Effector memory CD4-positive, alpha-beta T cell (primary cell): ENCODE data around the gene ALS2.
"Not testable (repeated sequence)": the region's sequence is repeated elsewhere in the genome, so short reads cannot be mapped to it uniquely, and the experiment has no call there.

Source experiments
- DNase-seq, 3 donors: peaks; one replicate each; pipeline ENCODE4 v3.0.0-alpha.2; 2020
- H3K27ac ChIP-seq: 2 replicates; pipeline ENCODE4 v1.7.0; 2013; ENCODE audit warnings: mild to moderate bottlenecking, low read length, moderate library complexity; ENCODE audit not compliant: insufficient read depth, poor library complexity, severe bottlenecking
- H3K27me3 ChIP-seq: replicated peaks from 2 replicates; pipeline ENCODE4 v1.7.0; 2013; ENCODE audit warnings: mild to moderate bottlenecking, low read length; ENCODE audit not compliant: insufficient read depth, control insufficient read depth, poor library complexity, severe bottlenecking
- H3K36me3 ChIP-seq: 2 replicates; pipeline ENCODE4 v1.7.0; 2013; ENCODE audit warnings: mild to moderate bottlenecking, low read length, moderate library complexity; ENCODE audit not compliant: control insufficient read depth, insufficient read depth
- H3K4me1 ChIP-seq: 2 replicates; pipeline ENCODE4 v1.7.0; 2013; ENCODE audit warnings: low read length, mild to moderate bottlenecking; ENCODE audit not compliant: control insufficient read depth, insufficient read depth, poor library complexity, severe bottlenecking
- H3K4me3 ChIP-seq: 2 replicates; pipeline ENCODE4 v1.7.0; 2013; ENCODE audit warnings: low read length, low read depth, mild to moderate bottlenecking; ENCODE audit not compliant: insufficient read depth, poor library complexity, severe bottlenecking
- H3K9me3 ChIP-seq: 2 replicates; pipeline ENCODE4 v1.7.0; 2013; ENCODE audit warnings: mild to moderate bottlenecking, low read length, moderate library complexity; ENCODE audit not compliant: control insufficient read depth

ALS2 gene

DNA sequence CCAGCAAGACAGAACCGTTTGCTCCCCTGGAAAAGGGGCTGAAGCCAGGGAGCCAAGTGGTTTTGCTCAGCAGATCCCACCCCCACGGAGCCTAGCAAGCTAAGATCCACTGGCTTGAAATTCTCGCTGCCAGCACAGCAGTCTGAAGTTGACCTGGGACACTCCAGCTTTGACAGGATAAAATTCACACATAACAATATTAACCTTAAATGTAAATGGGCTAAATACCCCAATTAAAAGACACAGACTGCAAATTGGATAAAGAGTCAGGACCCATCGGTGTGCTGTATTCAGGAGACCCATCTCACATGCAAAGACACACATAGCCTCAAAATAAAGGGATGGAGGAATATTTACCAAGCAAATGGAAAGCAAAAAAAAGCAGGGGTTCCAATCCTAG, 109.5 kb downstream of the ALS2 start:
- not testable (repeated sequence) for DNase-seq, H3K27ac ChIP-seq, H3K36me3 ChIP-seq, H3K27me3 ChIP-seq, H3K4me1 ChIP-seq, H3K4me3 ChIP-seq, H3K9me3 ChIP-seq

DNA sequence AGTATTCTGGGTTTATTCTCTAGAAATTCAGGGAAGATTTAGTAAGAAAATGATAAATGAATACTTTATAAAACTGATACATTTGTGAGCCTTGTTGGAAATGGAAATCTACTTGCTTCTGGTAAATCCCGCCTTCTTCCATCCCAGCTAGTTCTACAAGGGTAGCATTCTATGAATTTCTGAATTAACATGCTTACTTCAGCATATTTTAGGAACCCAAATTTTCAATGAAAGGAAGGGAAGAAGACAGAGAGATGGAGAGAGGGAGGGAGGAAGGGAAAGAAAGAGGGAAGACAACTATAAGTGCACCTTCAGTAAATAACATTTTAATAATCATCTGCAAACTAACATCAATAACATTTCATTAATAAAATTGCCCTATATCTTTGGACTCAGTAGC, 110.9 kb downstream of the ALS2 start:
- no peaks in the 10 kb centered on the region for H3K4me1 ChIP-seq
- no peaks in the 10 kb centered on the region for H3K27me3 ChIP-seq
- H3K27ac ChIP-seq = no peak overlapping the region
- no peaks in the 10 kb centered on the region for H3K9me3 ChIP-seq
- H3K4me3 ChIP-seq = no peak overlapping the region
- no peaks in the 10 kb centered on the region for H3K36me3 ChIP-seq
- no peak for DNase-seq

DNA sequence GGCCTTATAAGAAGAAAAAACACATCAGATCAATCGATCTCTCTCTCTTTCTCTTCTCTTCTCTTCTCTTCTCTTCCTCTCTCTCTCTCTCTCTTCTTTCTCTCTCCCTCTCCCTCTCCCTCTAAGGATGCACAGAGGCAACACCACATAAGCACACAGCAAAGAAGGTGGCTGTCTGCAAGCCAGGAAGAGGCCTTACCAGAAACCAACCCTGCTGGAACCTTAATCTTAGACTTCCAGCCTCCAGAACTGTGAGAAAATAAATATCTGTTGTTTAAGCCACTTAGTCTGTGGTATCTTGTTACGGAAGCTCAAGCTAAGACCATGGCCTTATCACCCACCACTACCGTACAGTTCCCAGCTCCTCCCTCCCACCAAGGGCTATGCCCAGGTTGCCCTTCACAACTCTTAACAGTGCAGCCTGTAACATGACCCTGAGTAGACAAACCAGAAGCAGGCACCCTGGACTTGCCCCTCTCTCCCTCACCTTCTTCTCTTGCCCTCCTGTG, 112.3 kb downstream of the ALS2 start:
- no peak overlapping the region for H3K27ac ChIP-seq
- no peak overlapping the region for H3K4me3 ChIP-seq
- H3K9me3 ChIP-seq = no peaks in the 10 kb centered on the region
- H3K36me3 ChIP-seq = no peaks in the 10 kb centered on the region
- no peaks in the 10 kb centered on the region for H3K4me1 ChIP-seq
- no peak for DNase-seq
- H3K27me3 ChIP-seq = no peaks in the 10 kb centered on the region

DNA sequence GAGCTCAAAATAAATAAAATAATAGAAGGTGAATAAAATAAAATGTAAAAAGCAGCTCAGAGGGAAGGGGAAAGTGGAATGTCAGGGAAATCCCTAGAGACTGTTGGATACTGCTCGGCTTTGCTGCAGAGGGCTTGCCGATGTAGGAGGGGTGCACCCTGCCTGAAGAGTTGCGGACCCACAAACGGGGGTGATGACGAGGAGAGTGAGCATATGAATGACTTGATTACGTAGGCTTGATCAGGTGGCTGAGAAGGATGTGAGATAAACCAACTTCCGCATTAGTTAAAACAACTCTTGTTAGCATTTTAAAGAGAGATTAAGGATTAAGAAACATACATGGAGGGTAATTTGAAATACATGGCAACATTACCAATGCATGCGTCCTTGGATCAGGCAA, 116.4 kb downstream of the ALS2 start:
- H3K27me3 ChIP-seq = no peaks in the 10 kb centered on the region
- H3K9me3 ChIP-seq = no peaks in the 10 kb centered on the region
- H3K4me3 ChIP-seq = no peak overlapping the region
- H3K36me3 ChIP-seq = no peaks in the 10 kb centered on the region
- no peaks in the 10 kb centered on the region for H3K4me1 ChIP-seq
- H3K27ac ChIP-seq = no peak overlapping the region
- no peak for DNase-seq

DNA sequence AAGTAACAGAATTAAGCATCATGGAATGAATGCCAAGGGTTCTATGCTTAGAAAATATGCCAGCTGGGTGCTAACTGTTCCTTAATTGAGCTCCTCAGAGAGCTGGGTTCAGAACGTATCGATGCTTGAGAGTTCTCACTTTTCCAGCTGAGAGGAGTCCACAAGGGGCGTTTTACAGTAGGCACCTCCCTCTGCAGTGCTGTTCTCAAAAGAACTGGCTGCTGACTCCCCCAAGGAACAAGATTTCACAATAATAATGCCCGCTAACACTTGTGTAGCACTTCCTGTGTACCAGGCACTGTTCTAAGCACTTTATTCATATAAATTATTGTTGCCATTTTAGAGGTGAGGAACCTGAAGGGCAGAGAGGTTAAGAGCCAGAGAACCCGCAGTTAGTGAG, 119.4 kb downstream of the ALS2 start:
- H3K36me3 ChIP-seq = no peaks in the 10 kb centered on the region
- no peak overlapping the region for H3K4me3 ChIP-seq
- H3K4me1 ChIP-seq = no peaks in the 10 kb centered on the region
- no peaks in the 10 kb centered on the region for H3K27me3 ChIP-seq
- no peaks in the 10 kb centered on the region for H3K9me3 ChIP-seq
- H3K27ac ChIP-seq = no peak overlapping the region
- DNase-seq = no peak

DNA sequence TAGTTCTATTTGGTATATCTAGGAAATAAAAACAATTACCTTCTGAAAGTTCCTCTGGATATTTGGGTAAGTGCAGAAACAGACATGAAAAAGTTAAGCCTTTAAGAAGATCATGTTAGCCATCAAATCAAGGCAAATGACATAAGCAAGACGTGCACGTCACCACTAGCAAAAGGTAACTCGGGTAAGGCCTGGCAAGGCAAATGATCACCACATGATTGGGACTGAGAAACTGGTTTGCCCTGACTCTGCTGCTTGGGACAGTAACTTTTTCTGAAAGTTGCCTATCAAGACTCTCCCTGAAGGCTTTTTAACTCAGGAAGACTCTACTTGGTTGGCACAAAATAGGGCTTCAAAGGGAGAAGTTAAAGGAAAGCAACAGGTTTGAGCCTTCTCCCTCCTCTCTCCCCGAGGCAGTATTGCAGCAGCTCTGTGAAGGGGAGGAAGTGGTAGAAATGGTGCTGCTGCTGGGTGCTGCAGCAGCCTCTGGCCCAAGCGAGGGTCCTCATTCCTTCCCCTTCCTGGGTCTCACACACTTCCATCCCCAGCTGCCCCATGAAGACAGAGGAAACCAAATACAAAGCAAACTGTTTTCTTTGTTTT, 120.3 kb downstream of the ALS2 start:
- H3K4me3 ChIP-seq = no peak overlapping the region
- DNase-seq = no peak
- H3K9me3 ChIP-seq = no peaks in the 10 kb centered on the region
- no peaks in the 10 kb centered on the region for H3K27me3 ChIP-seq
- H3K27ac ChIP-seq = no peak overlapping the region
- no peaks in the 10 kb centered on the region for H3K4me1 ChIP-seq
- H3K36me3 ChIP-seq = no peaks in the 10 kb centered on the region

DNA sequence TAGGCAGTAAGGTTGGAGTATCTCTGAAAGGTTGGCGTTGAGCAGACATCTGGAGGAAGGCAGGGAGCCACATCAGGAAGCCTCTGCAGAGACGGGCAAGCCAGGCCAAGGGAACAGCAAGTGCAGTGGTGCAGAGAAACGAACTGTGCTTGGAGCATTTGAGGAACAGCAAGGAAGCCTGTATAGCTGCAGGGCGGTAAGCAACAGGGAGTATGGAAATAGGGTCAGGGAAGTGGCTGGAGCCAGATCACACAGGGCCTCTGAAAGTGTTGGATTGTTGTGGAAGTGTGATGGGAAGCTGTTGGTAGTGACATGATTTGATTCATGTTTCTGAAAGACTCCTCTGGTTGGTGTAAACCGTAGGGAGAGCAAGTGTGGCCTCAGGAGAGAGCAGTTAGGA, 124.0 kb downstream of the ALS2 start:
- H3K36me3 ChIP-seq = no peaks in the 10 kb centered on the region
- no peak overlapping the region for H3K27ac ChIP-seq
- no peak overlapping the region for H3K4me3 ChIP-seq
- no peaks in the 10 kb centered on the region for H3K4me1 ChIP-seq
- DNase-seq = no peak
- H3K9me3 ChIP-seq = no peaks in the 10 kb centered on the region
- no peaks in the 10 kb centered on the region for H3K27me3 ChIP-seq

DNA sequence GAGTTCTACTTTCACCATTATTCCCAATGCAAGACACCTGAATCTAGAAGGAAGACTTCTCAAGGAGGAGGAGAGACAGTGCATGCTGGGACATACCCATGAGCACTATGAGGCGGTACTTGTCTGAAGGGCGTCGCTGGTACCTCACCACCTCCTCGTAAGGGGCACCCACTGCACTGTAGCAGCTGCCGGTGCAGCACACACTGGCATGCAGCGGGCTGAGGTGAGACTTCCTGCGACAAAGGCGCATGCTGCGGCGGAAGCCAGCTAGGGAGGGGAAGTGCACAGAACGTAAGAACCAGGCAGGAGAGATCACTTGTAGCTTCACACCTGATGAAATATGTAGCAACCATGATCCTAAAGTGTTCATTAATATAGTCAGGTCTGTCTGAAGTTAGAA, 124.6 kb downstream of the ALS2 start:
- H3K27ac ChIP-seq = no peak overlapping the region
- no peak for DNase-seq

DNA sequence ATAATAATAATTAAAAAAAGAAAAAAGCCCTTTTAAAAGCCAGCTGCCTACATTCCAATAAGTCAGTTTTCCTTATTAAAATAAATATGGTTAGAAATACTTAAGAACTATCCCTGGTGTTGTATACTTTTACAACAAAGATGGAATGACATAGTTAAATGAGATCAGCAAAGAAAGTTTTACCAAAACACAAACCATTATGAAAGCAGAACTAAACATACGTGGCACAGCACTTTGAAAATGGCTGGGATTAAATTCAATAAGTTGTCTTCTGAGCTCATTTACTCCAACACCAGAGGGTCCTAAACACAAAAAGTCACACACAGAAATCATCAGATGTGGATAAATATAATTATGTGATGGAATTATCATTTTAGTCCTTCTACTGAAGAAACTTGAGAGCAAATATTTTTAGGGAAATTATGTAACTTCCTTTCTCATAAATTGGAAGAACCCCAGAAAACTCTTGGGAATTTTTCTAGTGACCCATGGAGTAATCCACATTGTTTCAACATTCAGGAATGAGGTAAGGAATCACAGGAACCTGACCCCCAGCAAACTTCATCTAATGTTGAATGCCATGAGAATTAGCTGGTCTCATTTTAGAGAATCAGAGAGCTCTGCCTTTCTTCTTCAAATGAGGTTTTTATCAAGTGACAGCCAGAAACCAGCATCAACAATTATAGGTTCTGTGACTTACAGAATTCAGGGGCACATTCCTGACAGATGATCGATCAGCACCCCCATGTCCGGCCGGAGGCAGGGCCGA, 125.9 kb downstream of the ALS2 start:
- Histone ChIP-seq H3K36me3 (no peaks in the 10 kb centered on the region), H3K9me3 (no peaks in the 10 kb centered on the region), H3K27ac (no peak overlapping the region), H3K4me1 (no peaks in the 10 kb centered on the region), H3K27me3 (no peaks in the 10 kb centered on the region), H3K4me3 (no peak overlapping the region)
- DNase-seq = no peak

More for the DNA sequence above, 124.6 kb downstream of the ALS2 start:
- no peaks in the 10 kb centered on the region for H3K9me3 ChIP-seq
- no peak overlapping the region for H3K4me3 ChIP-seq
- no peaks in the 10 kb centered on the region for H3K27me3 ChIP-seq
- no peaks in the 10 kb centered on the region for H3K36me3 ChIP-seq
- H3K4me1 ChIP-seq = no peaks in the 10 kb centered on the region

DNA sequence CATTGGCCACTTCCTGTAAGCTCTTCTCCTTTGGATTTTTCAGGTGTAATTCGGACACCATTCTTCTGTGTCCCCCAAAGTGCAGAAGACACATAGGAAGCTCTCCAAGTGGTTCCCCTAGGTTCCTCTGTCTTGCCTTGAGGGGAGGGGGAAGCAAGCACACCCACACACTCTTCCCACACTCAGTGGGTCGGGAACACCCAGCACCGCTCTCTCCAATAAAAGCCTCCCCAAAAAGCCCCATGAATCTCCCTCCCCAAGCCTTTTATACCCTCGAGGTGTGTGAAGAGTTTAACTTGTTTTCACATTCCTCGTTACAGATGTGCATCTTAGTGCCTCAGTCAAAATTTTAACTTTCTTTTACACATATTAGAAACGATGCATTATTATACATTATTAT, 127.5 kb downstream of the ALS2 start:
- DNase-seq = no peak
- H3K36me3 ChIP-seq = no peaks in the 10 kb centered on the region
- H3K4me3 ChIP-seq = no peak overlapping the region
- H3K4me1 ChIP-seq = no peaks in the 10 kb centered on the region
- no peaks in the 10 kb centered on the region for H3K9me3 ChIP-seq
- no peak overlapping the region for H3K27ac ChIP-seq
- H3K27me3 ChIP-seq = no peaks in the 10 kb centered on the region
